ENCODE measurements around the gene GNAO1. TPM values are rescaled to one million over a fixed set of nuclear protein-coding genes. Genes with fewer than 3 reads are reported as not detected.

Gene GNAO1
- total and polyA plus RNA-seq, 9 of the 15 experiments (the other 6 are each of a cell fraction or from before 2014, with no cell fraction given): 0.07 to 0.42 (median 0.08) TPM; not detected in 5

DNA sequence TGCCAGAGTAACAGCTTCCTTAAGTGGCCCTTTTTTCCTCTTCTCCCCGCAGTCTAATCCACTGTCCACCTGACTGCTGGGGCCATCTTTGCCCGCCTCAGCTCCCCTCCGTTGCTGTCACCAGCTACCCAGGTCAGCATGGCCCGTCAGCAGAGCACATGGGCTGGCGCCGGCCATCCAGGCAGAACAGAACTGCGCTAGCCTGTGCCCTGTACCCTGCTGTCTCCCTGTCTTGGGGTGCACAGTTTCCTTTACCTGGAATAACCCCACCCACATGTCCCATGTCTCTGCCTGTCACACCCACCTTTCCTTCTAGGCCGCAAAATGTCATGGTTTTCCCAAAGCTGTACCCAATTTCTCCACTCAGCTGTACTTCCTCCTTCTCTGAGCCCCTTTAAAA is 55.7 kb downstream of the GNAO1 start:
- H3K36me3 ChIP-seq (ENCODE audit: control insufficient read depth, insufficient read depth, low read length): no peaks in the 10 kb centered on the region
- H3K27me3 ChIP-seq (ENCODE audit: control insufficient read depth in 2 of 2, insufficient read depth in 2 of 2, low read length in 2 of 2): no peaks in the 10 kb centered on the region; a peak in 1 of 5 replicates
- H3K79me2 ChIP-seq (ENCODE audit: control insufficient read depth, insufficient read depth, low read length): no peaks in the 10 kb centered on the region
- no peak overlapping the region for H3K27ac ChIP-seq (ENCODE audit: extremely low read depth, low read depth, low read length)
- ATAC-seq (no peak), DNase-seq (ENCODE audit: extremely low read depth in 1 of 4, low spot score in 3 of 4) (no peak), FAIRE-seq (no peak)
- no peaks in the 10 kb centered on the region for H4K20me1 ChIP-seq (replicated peaks; ENCODE audit: control insufficient read depth, insufficient read depth, low read length)
- in situ Hi-C loops (cut with MboI) (no loop called here), intact Hi-C loops (cut with micrococcal nuclease) (loop anchor here (5.0 kb wide), 1 partner anchor 70 kb away; no protein-coding TSS in a partner anchor)
- no peaks in the 10 kb centered on the region for H3K9me1 ChIP-seq (ENCODE audit: control insufficient read depth, insufficient read depth, low read length)
- no TSS peak for BruUV-seq (replicated peaks)
- H3K9ac ChIP-seq (ENCODE audit: insufficient read depth in 1 of 2, low read depth in 2 of 2, low read length in 2 of 2): no peak overlapping the region
- H2AFZ ChIP-seq (ENCODE audit: low read depth, low read length): no peak overlapping the region
- no peak overlapping the region for H3K4me3 ChIP-seq
- WGBS (ENCODE audit: insufficient coverage, low coverage, missing lambda C conversion rate): 58% methylated on average over 8 of the region's 8 CpGs
- H3K9me3 ChIP-seq (replicated peaks; ENCODE audit: control insufficient read depth, insufficient read depth, low read depth, low read length): no peaks in the 10 kb centered on the region
- H3K4me1 ChIP-seq (replicated peaks in 1 of 2; ENCODE audit: control insufficient read depth in 2 of 2, insufficient read depth in 2 of 2, low read length in 2 of 2): peaks cover 7% of the 10 kb centered on the region in 2 experiments; a peak in 4 of 5 replicates
- TF ChIP-seq EHMT2 (IDR thresholded peaks at IDR 0.05): no peak
- TF ChIP-seq ZNF75A (CRISPR knock-in tag; IDR thresholded peaks at IDR 0.05): no peak
- no peak for TF ChIP-seq SNIP1 (IDR thresholded peaks at IDR 0.05; ENCODE audit: low read depth)
- TF ChIP-seq C11orf30 (IDR thresholded peaks at IDR 0.05; ENCODE audit: low read depth): no peak
- TF ChIP-seq RNF2 (IDR thresholded peaks at IDR 0.05): no peak
- TF ChIP-seq HNRNPLL (IDR thresholded peaks at IDR 0.05; ENCODE audit: low read depth, low read length, poor library complexity, severe bottlenecking): no peak
- TF ChIP-seq GTF2F1 (IDR thresholded peaks at IDR 0.05; ENCODE audit: low read depth, low read length): no peak
- no peak for TF ChIP-seq SAFB2 (IDR thresholded peaks at IDR 0.05; ENCODE audit: borderline replicate concordance, low read depth, low read length, severe bottlenecking)
- TF ChIP-seq NR2F6 (CRISPR knock-in tag; IDR thresholded peaks at IDR 0.05): no peak
- no peak for TF ChIP-seq SMC3 (conservative IDR thresholded peaks at IDR 0.05; ENCODE audit: insufficient read depth, low read depth, low read length)
- no peak for TF ChIP-seq PTBP1 (IDR thresholded peaks at IDR 0.05; ENCODE audit: low read depth, low read length)
- TF ChIP-seq, protein P1, sequence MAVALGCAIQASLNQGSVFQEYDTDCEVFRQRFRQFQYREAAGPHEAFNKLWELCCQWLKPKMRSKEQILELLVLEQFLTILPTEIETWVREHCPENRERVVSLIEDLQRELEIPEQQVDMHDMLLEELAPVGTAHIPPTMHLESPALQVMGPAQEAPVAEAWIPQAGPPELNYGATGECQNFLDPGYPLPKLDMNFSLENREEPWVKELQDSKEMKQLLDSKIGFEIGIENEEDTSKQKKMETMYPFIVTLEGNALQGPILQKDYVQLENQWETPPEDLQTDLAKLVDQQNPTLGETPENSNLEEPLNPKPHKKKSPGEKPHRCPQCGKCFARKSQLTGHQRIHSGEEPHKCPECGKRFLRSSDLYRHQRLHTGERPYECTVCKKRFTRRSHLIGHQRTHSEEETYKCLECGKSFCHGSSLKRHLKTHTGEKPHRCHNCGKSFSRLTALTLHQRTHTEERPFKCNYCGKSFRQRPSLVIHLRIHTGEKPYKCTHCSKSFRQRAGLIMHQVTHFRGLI (CRISPR knock-in tag; IDR thresholded peaks at IDR 0.05): no peak
- TF ChIP-seq ZBED1 (IDR thresholded peaks at IDR 0.05): no peak
- TF ChIP-seq CHD1 (IDR thresholded peaks at IDR 0.05; ENCODE audit: low read length): no peak
- no peak for TF ChIP-seq ZNF232 (CRISPR knock-in tag; IDR thresholded peaks at IDR 0.05)
- POLR2A ChIA-PET: interaction anchor here (1.0 to 1.7 kb wide), 3 partner anchors 10 to 18 kb away, joined by 3 to 7 read pairs (median 3); no protein-coding TSS in a partner anchor
- CTCF ChIA-PET (ENCODE audit: low intra/inter-chr PET ratio): interaction anchor here (0.5 kb wide), 1 partner anchor 35 kb away, joined by 3 read pairs; no protein-coding TSS in a partner anchor
- H3K4me2 ChIP-seq (ENCODE audit: insufficient read depth, low read length): no peak overlapping the region
